HuH-7 (cell line): ENCODE results near the gene XAB2.

Experiments used
- DNase-seq: peaks from one replicate; pipeline ENCODE4 v3.0.0; 2011; ENCODE audit warnings: low spot score

Gene XAB2

DNA sequence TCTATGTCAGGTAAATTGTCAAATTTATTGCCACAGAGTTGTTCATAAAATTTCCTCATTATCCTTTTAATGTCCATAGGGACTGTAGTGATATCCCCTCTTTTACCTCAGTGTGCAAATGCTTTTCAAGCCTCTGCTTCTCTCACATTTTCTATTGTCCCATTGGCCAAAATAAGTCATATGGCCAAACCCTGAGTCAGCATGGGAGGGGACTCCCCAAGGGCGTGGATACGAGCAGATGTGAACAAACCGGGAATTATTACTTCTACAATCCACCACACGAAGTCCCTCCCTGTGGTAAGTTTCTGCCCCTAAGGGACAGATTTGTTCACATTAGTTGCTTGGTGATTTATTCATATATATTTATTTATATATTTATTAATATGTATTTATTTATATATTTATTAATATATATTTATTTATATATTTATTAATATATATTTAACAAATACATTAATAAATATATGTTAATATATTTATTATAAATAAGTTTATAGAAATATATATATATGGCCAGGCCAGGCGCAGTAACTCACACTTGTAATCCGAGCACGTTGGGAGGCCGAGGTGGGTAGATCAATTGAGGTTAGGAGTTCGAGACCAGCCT lies 53.8 kb downstream of the XAB2 start:
- DNase-seq, result no peak

GRCh38 chr19:7570761-7571160 lies 58.6 kb downstream of the XAB2 start:
- DNase-seq, result no peak
